ENCODE data around the gene PLA2G4E. TPM values are rescaled to one million over a fixed set of nuclear protein-coding genes. Genes with fewer than 3 reads are reported as not detected.

PLA2G4E gene
- total and polyA plus RNA-seq, 9 donors, result 0.02 to 0.11 TPM; not detected in 7

DNA sequence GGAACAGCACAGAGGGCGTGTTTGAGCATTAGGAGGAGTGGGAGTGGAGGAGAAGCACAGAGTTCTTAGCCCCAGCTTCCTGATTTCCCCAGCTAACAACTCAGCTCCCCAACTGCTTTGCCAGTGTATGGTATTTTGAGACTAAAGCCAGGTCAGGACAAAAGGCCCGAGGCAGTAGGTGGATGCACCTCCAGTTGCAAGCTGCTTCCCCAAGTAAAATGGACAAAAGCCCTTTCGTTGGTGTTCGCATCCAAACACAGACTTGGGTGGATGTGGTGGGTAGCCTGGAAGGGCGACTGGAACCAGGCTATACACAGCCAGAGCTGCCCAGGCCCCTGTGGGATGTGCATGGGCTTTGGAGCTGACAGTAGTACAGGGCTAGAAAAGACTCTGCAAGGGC is 36.2 kb downstream of the PLA2G4E start:
- WGBS, 3 donors, result 87 to 94% (median 92%) methylated on average over 5 of the region's 5 CpGs
- intact Hi-C loops (cut with DNase I), result loop anchor here in 1 of 4 donors (5.0 kb wide), 1 partner anchor 98 kb away; no protein-coding TSS in a partner anchor
- TF ChIP-seq EP300 (IDR thresholded peaks at IDR 0.05) (no peak), POLR2A (IDR thresholded peaks at IDR 0.05) (no peak)
- TF ChIP-seq, protein P1, sequence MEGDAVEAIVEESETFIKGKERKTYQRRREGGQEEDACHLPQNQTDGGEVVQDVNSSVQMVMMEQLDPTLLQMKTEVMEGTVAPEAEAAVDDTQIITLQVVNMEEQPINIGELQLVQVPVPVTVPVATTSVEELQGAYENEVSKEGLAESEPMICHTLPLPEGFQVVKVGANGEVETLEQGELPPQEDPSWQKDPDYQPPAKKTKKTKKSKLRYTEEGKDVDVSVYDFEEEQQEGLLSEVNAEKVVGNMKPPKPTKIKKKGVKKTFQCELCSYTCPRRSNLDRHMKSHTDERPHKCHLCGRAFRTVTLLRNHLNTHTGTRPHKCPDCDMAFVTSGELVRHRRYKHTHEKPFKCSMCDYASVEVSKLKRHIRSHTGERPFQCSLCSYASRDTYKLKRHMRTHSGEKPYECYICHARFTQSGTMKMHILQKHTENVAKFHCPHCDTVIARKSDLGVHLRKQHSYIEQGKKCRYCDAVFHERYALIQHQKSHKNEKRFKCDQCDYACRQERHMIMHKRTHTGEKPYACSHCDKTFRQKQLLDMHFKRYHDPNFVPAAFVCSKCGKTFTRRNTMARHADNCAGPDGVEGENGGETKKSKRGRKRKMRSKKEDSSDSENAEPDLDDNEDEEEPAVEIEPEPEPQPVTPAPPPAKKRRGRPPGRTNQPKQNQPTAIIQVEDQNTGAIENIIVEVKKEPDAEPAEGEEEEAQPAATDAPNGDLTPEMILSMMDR (IDR thresholded peaks at IDR 0.05), result no peak
- H3K4me1 ChIP-seq (ENCODE audit: insufficient read depth), result peaks cover 6% of the 10 kb centered on the region
- DNase-seq, result no peak
- no peak overlapping the region for H3K27ac ChIP-seq
- H3K4me3 ChIP-seq, result no peak overlapping the region
- H3K36me3 ChIP-seq, result no peaks in the 10 kb centered on the region
- no peaks in the 10 kb centered on the region for H3K27me3 ChIP-seq
- H3K9me3 ChIP-seq, result no peaks in the 10 kb centered on the region

DNA sequence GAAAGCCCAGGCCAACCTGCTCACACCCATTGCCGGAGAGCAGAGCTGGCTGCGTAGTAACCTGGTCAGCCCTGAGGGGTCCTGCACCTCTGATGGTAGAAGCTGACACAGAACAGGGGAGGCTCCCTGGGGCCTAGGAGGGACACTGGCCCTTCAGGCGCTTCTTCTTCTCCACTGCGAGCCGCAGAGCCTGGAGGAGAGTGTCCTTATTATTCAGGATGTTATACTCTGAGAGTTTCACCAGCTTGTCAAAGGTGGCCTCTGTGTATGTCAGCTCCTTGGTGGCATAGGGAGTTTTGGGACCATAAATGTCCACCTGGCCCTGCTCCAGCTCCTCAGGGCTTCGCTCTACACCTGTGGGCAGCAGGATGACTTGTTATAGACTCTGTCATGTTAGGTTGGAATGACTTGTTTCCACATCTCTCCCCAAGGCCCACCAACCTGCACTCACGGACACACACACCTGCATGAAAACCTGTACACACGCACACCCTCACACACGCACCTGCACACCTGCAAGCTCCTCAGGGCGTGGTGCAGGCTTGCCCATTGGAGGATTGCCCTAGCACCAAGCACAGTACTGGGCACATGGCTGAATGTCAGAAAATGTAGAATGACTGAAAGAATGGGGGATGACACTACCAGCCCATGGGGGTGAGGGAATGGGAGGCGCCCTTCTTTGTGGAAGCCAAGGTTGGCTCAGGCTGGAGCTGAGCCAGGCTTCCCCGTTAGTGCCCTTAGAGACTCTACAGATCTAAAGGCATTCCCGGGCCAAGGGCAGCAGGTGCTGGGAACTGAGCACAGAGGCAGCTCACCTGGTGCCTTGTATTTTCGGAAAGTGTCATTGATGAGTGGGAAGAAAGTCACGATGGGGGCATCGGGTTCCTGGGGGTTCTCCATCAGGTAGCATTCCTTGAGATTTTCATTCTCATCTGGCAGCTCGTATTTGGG is 36.9 kb downstream of the PLA2G4E start:
- intact Hi-C loops (cut with DNase I), result no loop called here
- Histone ChIP-seq H3K27ac (no peak overlapping the region), H3K27me3 (no peaks in the 10 kb centered on the region), H3K4me1 (ENCODE audit: insufficient read depth) (peaks cover 6% of the 10 kb centered on the region), H3K9me3 (no peaks in the 10 kb centered on the region), H3K36me3 (no peaks in the 10 kb centered on the region), H3K4me3 (no peak overlapping the region)
- 93 to 94% (median 94%) methylated on average over 17 of the region's 17 CpGs for WGBS, 3 donors
- TF ChIP-seq, protein P1 (IDR thresholded peaks at IDR 0.05), result no peak
- no peak for TF ChIP-seq POLR2A (IDR thresholded peaks at IDR 0.05)
- no peak for TF ChIP-seq EP300 (IDR thresholded peaks at IDR 0.05)
- no peak for DNase-seq

DNA sequence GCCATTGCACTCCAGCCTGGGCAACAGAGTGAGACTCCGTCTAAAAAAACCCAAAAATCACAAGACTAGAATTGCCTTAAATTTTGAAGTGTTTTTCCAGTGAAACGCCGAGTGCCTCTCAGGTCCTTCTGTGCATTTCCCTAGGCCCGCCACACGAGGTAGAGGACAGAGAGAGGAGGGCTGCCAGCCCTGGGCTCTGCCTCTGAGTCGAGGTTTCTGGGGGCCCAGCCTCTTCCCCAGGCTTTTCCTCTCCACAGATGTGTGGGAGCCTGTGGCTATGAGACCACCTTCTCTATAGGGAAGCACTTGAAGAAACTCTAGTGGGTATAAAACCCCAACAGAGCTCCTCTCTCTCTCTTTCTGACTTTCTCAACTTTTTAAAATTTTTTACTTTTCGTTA is 37.6 kb downstream of the PLA2G4E start:
- H3K9me3 ChIP-seq, result no peaks in the 10 kb centered on the region
- intact Hi-C loops (cut with DNase I), result no loop called here
- H3K4me3 ChIP-seq, result no peak overlapping the region
- no peaks in the 10 kb centered on the region for H3K36me3 ChIP-seq
- H3K27me3 ChIP-seq, result no peaks in the 10 kb centered on the region
- TF ChIP-seq EP300 (IDR thresholded peaks at IDR 0.05), result no peak
- TF ChIP-seq, protein P1 (IDR thresholded peaks at IDR 0.05), result no peak
- no peak for TF ChIP-seq POLR2A (IDR thresholded peaks at IDR 0.05)
- 79 to 85% (median 79%) methylated on average over 7 of the region's 7 CpGs for WGBS, 3 donors
- H3K27ac ChIP-seq, result no peak overlapping the region
- no peak for DNase-seq
- H3K4me1 ChIP-seq (ENCODE audit: insufficient read depth), result peaks cover 6% of the 10 kb centered on the region

DNA sequence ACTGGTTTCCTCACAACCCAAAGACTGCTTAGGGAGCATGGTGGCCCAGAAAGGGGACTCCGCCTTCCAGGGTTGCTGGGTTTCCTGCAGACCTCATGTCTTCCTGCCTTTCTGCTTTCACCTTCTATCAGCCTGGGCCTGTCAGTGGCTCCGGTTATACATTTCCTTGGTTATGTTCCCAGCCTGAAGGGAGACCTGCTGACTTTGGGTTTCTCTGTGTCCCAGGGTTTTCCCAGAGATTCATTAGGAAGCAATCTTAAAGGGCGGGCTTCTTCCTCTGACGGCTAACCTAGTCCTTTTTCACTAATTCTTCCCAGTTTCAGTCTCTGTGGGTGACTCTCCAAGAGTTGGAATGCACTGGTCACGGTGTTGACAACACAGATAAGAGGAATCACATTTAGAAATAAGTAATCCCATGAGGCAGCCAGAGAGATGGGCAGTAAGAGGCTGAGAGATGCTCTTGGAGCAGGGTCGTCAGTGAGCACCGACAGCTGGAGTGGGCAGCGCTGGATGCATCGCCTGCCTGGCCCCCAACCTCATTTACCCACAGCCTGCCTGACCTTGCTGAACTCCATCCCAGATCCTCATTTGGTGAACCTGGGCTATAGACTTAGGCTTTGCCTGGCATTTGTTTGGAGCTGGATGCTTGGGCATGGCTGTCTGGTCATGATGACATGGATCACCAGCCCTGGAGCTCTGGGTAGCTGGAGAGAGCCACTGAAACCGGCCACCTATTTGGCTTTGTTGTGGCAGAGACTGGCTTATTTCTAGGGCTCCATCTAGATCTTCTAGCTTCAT is 38.5 kb downstream of the PLA2G4E start:
- Histone ChIP-seq H3K27ac (no peak overlapping the region), H3K4me1 (ENCODE audit: insufficient read depth) (peaks cover 6% of the 10 kb centered on the region), H3K36me3 (no peaks in the 10 kb centered on the region), H3K4me3 (no peak overlapping the region), H3K27me3 (no peaks in the 10 kb centered on the region), H3K9me3 (no peaks in the 10 kb centered on the region)
- intact Hi-C loops (cut with DNase I), result no loop called here
- DNase-seq, result no peak
- TF ChIP-seq EP300 (IDR thresholded peaks at IDR 0.05) (no peak), POLR2A (IDR thresholded peaks at IDR 0.05) (no peak)
- TF ChIP-seq, protein P1 (IDR thresholded peaks at IDR 0.05), result no peak
- WGBS, 3 donors, result 86 to 87% (median 87%) methylated on average over 10 of the region's 10 CpGs
